GM19238 (cell line): Measurements from ENCODE around the gene HERC4.
"Not testable (repeated sequence)": the region's sequence is repeated elsewhere in the genome, so short reads cannot be mapped to it uniquely, and the experiment has no call there.

Experiments used
- DNase-seq: peaks from one replicate; pipeline ENCODE4 v3.0.0; 2011; ENCODE audit warnings: low spot score; ENCODE audit not compliant: insufficient read length

The HERC4 gene

GRCh38 chr10:68092512-68092911 lies 17.4 kb upstream of the HERC4 start:
- DNase-seq, result no peak

- no peak for DNase-seq
Observed at GRCh38 chr10:68090586-68090985, 15.5 kb upstream of the HERC4 start.

GRCh38 chr10:68088740-68089139 lies 13.7 kb upstream of the HERC4 start:
- no peak for DNase-seq

GRCh38 chr10:68087685-68088401 lies 12.8 kb upstream of the HERC4 start:
- DNase-seq, result no peak

- DNase-seq, result no peak
Observed at GRCh38 chr10:68086910-68087684, 12.0 kb upstream of the HERC4 start.

- no peak for DNase-seq
Observed at GRCh38 chr10:68086011-68086410, 10.9 kb upstream of the HERC4 start.

- DNase-seq, result no peak
Observed at GRCh38 chr10:68084469-68084868, 9.4 kb upstream of the HERC4 start.

- DNase-seq, result no peak
Observed at GRCh38 chr10:68083953-68084352, 8.9 kb upstream of the HERC4 start.

- DNase-seq, result no peak
Observed at GRCh38 chr10:68082872-68083271, 7.8 kb upstream of the HERC4 start.

- DNase-seq, result no peak
Observed at GRCh38 chr10:68081916-68082315, 6.8 kb upstream of the HERC4 start.

- DNase-seq, result no peak
Observed at GRCh38 chr10:68080853-68081431, 5.9 kb upstream of the HERC4 start.

GRCh38 chr10:68079434-68079833 lies 4.4 kb upstream of the HERC4 start:
- DNase-seq, result no peak

- DNase-seq, result no peak
Observed at GRCh38 chr10:68077026-68077425, 1.9 kb upstream of the HERC4 start.

GRCh38 chr10:68076081-68076480 lies 998 bp upstream of the HERC4 start:
- not testable (repeated sequence) for DNase-seq

- no peak for DNase-seq
Observed at GRCh38 chr10:68075550-68076004, 494 bp upstream of the HERC4 start.

GRCh38 chr10:68074031-68074774 lies 880 bp downstream of the HERC4 start:
- no peak for DNase-seq

- no peak for DNase-seq
Observed at GRCh38 chr10:68073631-68074030, 1.5 kb downstream of the HERC4 start.

- DNase-seq, result no peak
Observed at GRCh38 chr10:68067508-68067907, 7.6 kb downstream of the HERC4 start.

GRCh38 chr10:68067029-68067428 lies 8.1 kb downstream of the HERC4 start:
- no peak for DNase-seq

GRCh38 chr10:68053553-68053952 lies 21.5 kb downstream of the HERC4 start:
- DNase-seq, result no peak

- no peak for DNase-seq
Observed at GRCh38 chr10:68052463-68052862, 22.6 kb downstream of the HERC4 start.
